ENCODE measurements around the gene U2AF1L4. TPM values are rescaled to one million over a fixed set of nuclear protein-coding genes. Genes with fewer than 3 reads are reported as not detected.

U2AF1L4 gene
- total and polyA plus RNA-seq, 4 donors, result 13.0 to 25.5 (median 17.8) TPM

DNA sequence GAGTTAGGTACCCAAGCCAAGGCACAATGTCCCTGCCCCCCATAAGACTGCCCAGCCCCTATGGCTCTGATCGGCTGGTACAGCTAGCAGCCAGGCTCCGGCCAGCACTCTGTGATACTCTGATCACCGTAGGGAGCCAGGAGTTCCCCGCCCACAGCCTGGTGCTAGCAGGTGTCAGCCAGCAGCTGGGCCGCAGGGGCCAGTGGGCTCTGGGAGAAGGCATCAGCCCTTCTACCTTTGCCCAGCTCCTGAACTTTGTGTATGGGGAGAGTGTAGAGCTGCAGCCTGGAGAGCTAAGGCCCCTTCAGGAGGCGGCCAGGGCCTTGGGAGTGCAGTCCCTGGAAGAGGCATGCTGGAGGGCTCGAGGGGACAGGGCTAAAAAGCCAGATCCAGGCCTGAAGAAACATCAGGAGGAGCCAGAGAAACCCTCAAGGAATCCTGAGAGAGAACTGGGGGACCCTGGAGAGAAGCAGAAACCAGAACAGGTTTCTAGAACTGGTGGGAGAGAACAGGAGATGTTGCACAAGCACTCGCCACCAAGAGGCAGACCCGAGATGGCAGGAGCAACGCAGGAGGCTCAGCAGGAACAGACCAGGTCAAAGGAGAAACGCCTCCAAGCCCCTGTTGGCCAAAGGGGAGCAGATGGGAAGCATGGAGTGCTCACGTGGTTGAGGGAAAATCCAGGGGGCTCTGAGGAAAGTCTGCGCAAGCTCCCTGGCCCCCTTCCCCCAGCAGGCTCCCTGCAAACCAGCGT is 30.4 kb downstream of the U2AF1L4 start:
- Histone ChIP-seq H3K36me3 (ENCODE audit: control insufficient read depth in 4 of 4, insufficient read depth in 4 of 4, low read length in 4 of 4) (peaks cover 0 to 3% (median 2%) of the 10 kb centered on the region in 4 donors), H3K4me1 (ENCODE audit: control insufficient read depth in 5 of 5, insufficient read depth in 5 of 5, low read length in 5 of 5) (peaks cover 0 to 23% (median 13%) of the 10 kb centered on the region in 5 donors), H3K27me3 (ENCODE audit: control insufficient read depth in 3 of 3, insufficient read depth in 3 of 3, low read length in 2 of 3) (no peaks in the 10 kb centered on the region), H3K4me3 (no peak overlapping the region), H3K27ac (ENCODE audit: low read depth in 1 of 2, low read length in 1 of 2) (no peak overlapping the region), H3K9ac (ENCODE audit: insufficient read depth in 1 of 2, low read length in 2 of 2) (no peak overlapping the region), H3K9me3 (ENCODE audit: control insufficient read depth in 4 of 4, insufficient read depth in 3 of 4, low read length in 3 of 4) (peaks cover 0 to 1% (median 0%) of the 10 kb centered on the region in 4 donors)
- TF ChIP-seq, protein P1, sequence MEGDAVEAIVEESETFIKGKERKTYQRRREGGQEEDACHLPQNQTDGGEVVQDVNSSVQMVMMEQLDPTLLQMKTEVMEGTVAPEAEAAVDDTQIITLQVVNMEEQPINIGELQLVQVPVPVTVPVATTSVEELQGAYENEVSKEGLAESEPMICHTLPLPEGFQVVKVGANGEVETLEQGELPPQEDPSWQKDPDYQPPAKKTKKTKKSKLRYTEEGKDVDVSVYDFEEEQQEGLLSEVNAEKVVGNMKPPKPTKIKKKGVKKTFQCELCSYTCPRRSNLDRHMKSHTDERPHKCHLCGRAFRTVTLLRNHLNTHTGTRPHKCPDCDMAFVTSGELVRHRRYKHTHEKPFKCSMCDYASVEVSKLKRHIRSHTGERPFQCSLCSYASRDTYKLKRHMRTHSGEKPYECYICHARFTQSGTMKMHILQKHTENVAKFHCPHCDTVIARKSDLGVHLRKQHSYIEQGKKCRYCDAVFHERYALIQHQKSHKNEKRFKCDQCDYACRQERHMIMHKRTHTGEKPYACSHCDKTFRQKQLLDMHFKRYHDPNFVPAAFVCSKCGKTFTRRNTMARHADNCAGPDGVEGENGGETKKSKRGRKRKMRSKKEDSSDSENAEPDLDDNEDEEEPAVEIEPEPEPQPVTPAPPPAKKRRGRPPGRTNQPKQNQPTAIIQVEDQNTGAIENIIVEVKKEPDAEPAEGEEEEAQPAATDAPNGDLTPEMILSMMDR (IDR thresholded peaks at IDR 0.05; ENCODE audit: control extremely low read depth, extremely low read depth), result no peak
- DNase-seq (no peak), ATAC-seq (ENCODE audit: insufficient read depth, low FRiP score) (no peak)
- 71 to 77% methylated on average over 14 of the region's 14 CpGs for WGBS, 2 donors

DNA sequence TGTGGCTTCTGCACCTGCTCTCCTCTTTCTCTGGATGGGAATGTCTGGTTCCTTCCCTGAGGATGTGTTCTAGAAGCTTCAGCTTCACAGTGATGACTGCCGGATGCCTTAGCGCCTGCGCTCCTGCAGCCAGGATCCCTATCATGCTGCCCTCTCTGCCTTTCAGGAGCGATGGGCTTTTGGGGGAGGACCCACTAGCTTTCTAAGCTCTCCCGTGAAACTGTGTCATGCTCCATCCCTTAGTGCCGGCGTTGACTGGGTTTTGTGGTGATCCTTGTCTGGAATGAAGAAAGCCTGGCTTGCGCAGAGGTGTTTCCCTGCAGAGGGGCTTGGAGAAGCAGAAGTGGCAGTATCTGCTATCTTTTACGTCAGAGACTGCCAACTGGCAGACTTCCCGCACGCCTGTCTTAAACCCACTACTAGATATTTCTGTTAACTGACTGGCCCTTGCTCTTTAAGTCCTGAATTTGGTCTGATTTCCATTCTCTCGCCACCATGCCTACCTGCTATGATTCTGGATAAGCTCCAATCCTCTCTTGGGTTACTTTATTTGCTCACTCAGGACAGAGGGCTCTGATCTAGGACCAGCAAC is 31.2 kb downstream of the U2AF1L4 start:
- TF ChIP-seq, protein P1 (IDR thresholded peaks at IDR 0.05; ENCODE audit: control extremely low read depth, extremely low read depth), result no peak
- 71 to 81% methylated on average over 12 of the region's 12 CpGs for WGBS, 2 donors

DNA sequence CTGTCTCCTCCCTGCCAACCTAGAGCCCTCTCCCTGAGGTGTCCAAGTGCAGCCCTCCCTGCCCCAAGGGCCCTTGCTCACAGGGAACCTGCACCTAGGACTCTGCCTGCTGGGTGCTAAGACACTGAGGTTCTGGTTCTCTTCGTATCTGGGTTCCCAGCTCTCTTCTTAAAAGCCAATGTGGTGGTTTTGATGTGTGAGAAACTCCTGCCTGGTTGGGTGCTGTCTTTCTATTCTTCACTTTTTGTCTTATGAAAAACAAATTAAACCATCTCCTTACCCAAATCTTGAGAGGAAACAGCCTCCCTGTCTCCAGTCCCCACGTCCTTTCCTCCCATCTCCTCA is 31.7 kb downstream of the U2AF1L4 start:
- Histone ChIP-seq H3K9ac (ENCODE audit: insufficient read depth in 1 of 2, low read length in 2 of 2) (no peak overlapping the region), H3K27ac (ENCODE audit: low read depth in 1 of 2, low read length in 1 of 2) (no peak overlapping the region), H3K36me3 (ENCODE audit: control insufficient read depth in 4 of 4, insufficient read depth in 4 of 4, low read length in 4 of 4) (no peaks in the 10 kb centered on the region), H3K4me3 (no peak overlapping the region), H3K27me3 (ENCODE audit: control insufficient read depth in 3 of 3, insufficient read depth in 3 of 3, low read length in 2 of 3) (no peaks in the 10 kb centered on the region), H3K9me3 (ENCODE audit: control insufficient read depth in 4 of 4, insufficient read depth in 3 of 4, low read length in 3 of 4) (peaks cover 0 to 1% (median 0%) of the 10 kb centered on the region in 4 donors), H3K4me1 (ENCODE audit: control insufficient read depth in 5 of 5, insufficient read depth in 5 of 5, low read length in 5 of 5) (peaks cover 0 to 14% (median 7%) of the 10 kb centered on the region in 5 donors)
- WGBS, 2 donors, result 79 to 82% methylated on average over 2 of the region's 2 CpGs
- TF ChIP-seq, protein P1 (IDR thresholded peaks at IDR 0.05; ENCODE audit: control extremely low read depth, extremely low read depth), result no peak
- ATAC-seq (ENCODE audit: insufficient read depth, low FRiP score) (no peak), DNase-seq (no peak)

More for the DNA sequence above, 31.2 kb downstream of the U2AF1L4 start:
- H3K27me3 ChIP-seq (ENCODE audit: control insufficient read depth in 3 of 3, insufficient read depth in 3 of 3, low read length in 2 of 3), result no peaks in the 10 kb centered on the region
- no peak overlapping the region for H3K27ac ChIP-seq (ENCODE audit: low read depth in 1 of 2, low read length in 1 of 2)
- H3K9ac ChIP-seq (ENCODE audit: insufficient read depth in 1 of 2, low read length in 2 of 2), result no peak overlapping the region
- peaks cover 0 to 18% (median 10%) of the 10 kb centered on the region in 5 donors for H3K4me1 ChIP-seq (ENCODE audit: control insufficient read depth in 5 of 5, insufficient read depth in 5 of 5, low read length in 5 of 5)
- DNase-seq (no peak), ATAC-seq (ENCODE audit: insufficient read depth, low FRiP score) (no peak)
- no peaks in the 10 kb centered on the region for H3K36me3 ChIP-seq (ENCODE audit: control insufficient read depth in 4 of 4, insufficient read depth in 4 of 4, low read length in 4 of 4)
- H3K4me3 ChIP-seq, result no peak overlapping the region
- peaks cover 0 to 1% (median 0%) of the 10 kb centered on the region in 4 donors for H3K9me3 ChIP-seq (ENCODE audit: control insufficient read depth in 4 of 4, insufficient read depth in 3 of 4, low read length in 3 of 4)
